ENCODE measurements around the gene ZNF710. TPM values are rescaled to one million over a fixed set of nuclear protein-coding genes. Genes with fewer than 3 reads are reported as not detected.

Gene ZNF710
- total and polyA plus RNA-seq, 2 of the 8 experiments (the other 6 are each of a cell fraction or from before 2014, with no cell fraction given), result 10.5 to 24.0 TPM

- Histone ChIP-seq H3K23ac (ENCODE audit: insufficient read length) (no peak overlapping the region), H3K27ac (ENCODE audit: low read depth, low read length) (no peak overlapping the region), H2BK12ac (ENCODE audit: low read depth, low read length) (no peak overlapping the region), H3K27me3 (replicated peaks in 1 of 4; ENCODE audit: control insufficient read depth in 3 of 4, extremely low read depth in 1 of 4, insufficient read depth in 3 of 4, low read length in 3 of 4) (no peaks in the 10 kb centered on the region), H4K8ac (ENCODE audit: extremely low read depth, insufficient read depth, low read length) (no peak overlapping the region), H2AFZ (ENCODE audit: low read length) (no peak overlapping the region), H3K9ac (replicated peaks in 1 of 4; ENCODE audit: extremely low read depth in 1 of 4, low read depth in 3 of 4, low read length in 3 of 4) (no peak overlapping the region), H2BK120ac (replicated peaks; ENCODE audit: low read depth, low read length) (no peak overlapping the region), H2BK20ac (ENCODE audit: low read length) (no peak overlapping the region), H3K23me2 (ENCODE audit: low read depth, low read length) (no peaks in the 10 kb centered on the region), H3K36me3 (ENCODE audit: control insufficient read depth in 2 of 4, insufficient read depth in 4 of 4, low read length in 3 of 4) (no peaks in the 10 kb centered on the region), H3K79me2 (ENCODE audit: control insufficient read depth in 1 of 2, insufficient read depth in 2 of 2, low read length in 2 of 2) (no peaks in the 10 kb centered on the region), H4K5ac (ENCODE audit: insufficient read length, low read depth, low read length) (no peak overlapping the region), H4K20me1 (replicated peaks in 1 of 2; ENCODE audit: control insufficient read depth in 1 of 2, insufficient read depth in 2 of 2, low read length in 2 of 2) (no peaks in the 10 kb centered on the region), H2BK5ac (ENCODE audit: low read depth, low read length) (no peak overlapping the region), H2AK5ac (ENCODE audit: low read depth, low read length) (no peak overlapping the region), H3K56ac (replicated peaks; ENCODE audit: insufficient read length, low read depth, low read length) (no peak overlapping the region), H3K4me3 (ENCODE audit: extremely low read depth in 1 of 4, insufficient read depth in 2 of 4, low read depth in 3 of 4, low read length in 4 of 4) (no peak overlapping the region), H3K18ac (ENCODE audit: extremely low read depth, low read length) (no peak overlapping the region), H3K79me1 (ENCODE audit: low read depth, low read length) (no peaks in the 10 kb centered on the region), H3K4ac (replicated peaks; ENCODE audit: insufficient read length, low read depth, low read length) (no peak overlapping the region), H3K4me1 (replicated peaks in 1 of 4; ENCODE audit: control insufficient read depth in 3 of 4, insufficient read depth in 4 of 4, low read length in 3 of 4) (peaks cover 0 to 8% (median 3%) of the 10 kb centered on the region in 4 experiments; a peak in 3 of 7 replicates), H2BK15ac (ENCODE audit: low read length) (no peak overlapping the region), H3K4me2 (ENCODE audit: insufficient read depth in 1 of 2, low read depth in 2 of 2, low read length in 2 of 2) (no peak overlapping the region), H4K91ac (replicated peaks; ENCODE audit: insufficient read length, low read length) (no peak overlapping the region), H3K14ac (ENCODE audit: insufficient read length) (no peak overlapping the region), H3K9me3 (ENCODE audit: insufficient read depth in 2 of 2, low read depth in 1 of 2, low read length in 1 of 2) (no peaks in the 10 kb centered on the region)
- FAIRE-seq, result no peak
- CTCF ChIA-PET (ENCODE audit: partially characterized antibody), result interaction anchor here (3.4 kb wide), 1 partner anchor 18 kb away, joined by 15 read pairs; no protein-coding TSS in a partner anchor
- DNase-seq (ENCODE audit: low read depth in 1 of 2, low spot score in 2 of 2), result no peak
- POLR2A ChIA-PET (ENCODE audit: partially characterized antibody), result no interaction called here
- TF ChIP-seq E2F6 (IDR thresholded peaks at IDR 0.05) (no peak), SIX5 (IDR thresholded peaks at IDR 0.05; ENCODE audit: low read depth, low read length) (no peak), RFX5 (IDR thresholded peaks at IDR 0.05; ENCODE audit: borderline replicate concordance, low read depth, low read length) (no peak), CREB1 (IDR thresholded peaks at IDR 0.05) (no peak), RAD21 (IDR thresholded peaks at IDR 0.05 in 1 of 2, conservative IDR thresholded peaks at IDR 0.05 in 1 of 2; ENCODE audit: low read depth in 2 of 2, low read length in 2 of 2) (no peak), USF2 (IDR thresholded peaks at IDR 0.05; ENCODE audit: low read length) (no peak), CHD2 (IDR thresholded peaks at IDR 0.05; ENCODE audit: low read length) (no peak)
Measured at GRCh38 chr15:90124507-90124906, 123.4 kb downstream of the ZNF710 start.

All from H1 (cell line).